ENCODE measurements around the gene SPAG4.

SPAG4 gene, protein sequence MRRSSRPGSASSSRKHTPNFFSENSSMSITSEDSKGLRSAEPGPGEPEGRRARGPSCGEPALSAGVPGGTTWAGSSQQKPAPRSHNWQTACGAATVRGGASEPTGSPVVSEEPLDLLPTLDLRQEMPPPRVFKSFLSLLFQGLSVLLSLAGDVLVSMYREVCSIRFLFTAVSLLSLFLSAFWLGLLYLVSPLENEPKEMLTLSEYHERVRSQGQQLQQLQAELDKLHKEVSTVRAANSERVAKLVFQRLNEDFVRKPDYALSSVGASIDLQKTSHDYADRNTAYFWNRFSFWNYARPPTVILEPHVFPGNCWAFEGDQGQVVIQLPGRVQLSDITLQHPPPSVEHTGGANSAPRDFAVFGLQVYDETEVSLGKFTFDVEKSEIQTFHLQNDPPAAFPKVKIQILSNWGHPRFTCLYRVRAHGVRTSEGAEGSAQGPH

DNA sequence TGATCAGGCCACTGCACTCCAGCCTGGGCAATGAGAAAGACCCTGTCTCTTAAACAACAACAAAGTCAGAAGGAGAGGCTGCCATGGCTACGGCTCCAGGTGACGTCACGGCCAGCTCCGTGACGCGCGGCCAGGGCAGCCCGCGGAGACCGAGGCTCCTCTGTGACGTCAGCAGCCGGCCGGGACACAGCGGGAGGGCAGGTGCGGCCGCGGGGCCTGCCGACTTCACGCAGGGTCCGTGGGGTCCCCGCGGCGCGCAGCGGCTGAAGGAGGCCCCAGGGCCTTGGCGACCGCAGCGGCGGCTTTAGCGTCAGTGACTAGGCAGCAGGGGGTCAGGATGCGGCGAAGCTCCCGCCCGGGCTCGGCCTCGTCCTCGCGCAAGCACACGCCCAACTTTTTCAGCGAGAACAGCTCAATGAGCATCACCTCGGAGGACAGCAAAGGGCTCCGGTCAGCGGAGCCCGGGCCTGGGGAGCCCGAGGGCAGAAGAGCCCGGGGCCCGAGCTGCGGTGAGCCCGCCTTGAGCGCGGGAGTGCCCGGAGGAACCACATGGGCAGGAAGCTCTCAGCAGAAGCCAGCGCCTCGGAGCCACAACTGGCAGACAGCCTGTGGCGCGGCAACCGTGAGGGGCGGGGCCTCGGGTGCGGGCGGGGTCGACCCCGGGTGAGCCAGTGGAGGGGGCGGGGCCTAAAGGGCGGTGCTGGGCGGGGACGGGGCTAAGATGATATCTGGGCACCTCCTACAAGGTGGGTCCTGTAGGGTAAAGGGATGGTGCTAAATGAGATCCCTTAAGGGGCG, at the start of gene SPAG4:
Gene SPAG4, plus strand, starts transcription at position 163 of the 798 bp plus-strand sequence. Its CDS starts 175 bp downstream, at position 338.
- DNase-seq (ENCODE audit: low read depth), result no peak

DNA sequence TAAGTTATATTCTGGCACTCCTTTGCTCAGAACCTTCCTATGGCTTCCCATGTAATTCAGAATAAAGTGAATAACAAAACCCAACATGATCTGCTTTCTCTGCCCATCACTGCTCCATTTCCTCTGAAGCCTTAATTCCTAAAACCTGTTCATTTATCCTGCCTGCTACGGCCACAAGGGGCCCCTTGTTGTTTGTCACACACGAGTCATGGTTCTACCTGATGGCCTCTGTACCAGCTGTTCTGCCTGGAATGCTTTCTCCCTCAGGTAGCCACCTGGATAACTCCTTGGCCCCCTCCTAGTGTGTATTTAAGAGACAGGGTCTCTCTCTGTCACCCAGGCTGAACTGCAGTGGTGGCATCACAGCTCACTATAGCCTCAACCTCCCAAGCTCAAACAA, 47.0 kb upstream of the SPAG4 start:
- DNase-seq (ENCODE audit: low read depth), result no peak

DNA sequence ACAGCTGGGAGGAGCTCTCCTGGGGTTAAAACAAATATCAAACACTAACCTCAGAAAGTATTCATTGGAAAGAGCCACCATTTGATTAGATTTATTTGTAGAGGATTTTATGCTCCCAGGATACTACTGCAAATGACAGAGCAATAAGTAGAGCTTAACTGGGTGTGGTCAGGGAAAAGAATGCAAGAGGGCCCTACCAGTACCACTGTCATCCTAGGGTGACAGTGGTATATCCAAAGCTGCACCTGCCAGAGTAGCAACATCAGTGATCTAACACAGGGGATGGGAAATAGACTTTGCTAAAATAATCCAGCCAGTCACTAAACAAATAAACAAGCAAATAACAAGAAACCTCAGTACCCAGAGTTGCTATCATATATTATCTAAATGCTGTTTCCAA, 44.1 kb upstream of the SPAG4 start:
- DNase-seq (ENCODE audit: low read depth), result no peak

DNA sequence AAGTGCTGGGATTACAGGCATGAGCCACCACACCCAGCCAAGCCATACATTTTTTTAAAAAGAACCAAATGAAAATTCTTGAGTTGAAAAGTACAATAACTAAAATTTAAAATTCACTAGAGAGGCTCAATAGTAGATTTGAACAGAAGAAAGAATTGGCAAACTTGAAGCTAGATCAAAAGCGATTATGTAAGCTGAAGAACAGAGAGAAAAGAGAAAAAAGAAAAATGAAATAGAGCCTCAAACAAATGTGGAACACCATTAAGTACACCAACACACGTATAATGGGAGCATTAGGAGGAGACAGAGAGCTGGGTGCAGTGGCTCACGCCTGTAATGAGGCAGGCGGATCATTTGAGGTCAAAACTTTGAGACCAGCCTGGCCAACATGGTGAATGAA, 42.8 kb upstream of the SPAG4 start:
- no peak for DNase-seq (ENCODE audit: low read depth)

DNA sequence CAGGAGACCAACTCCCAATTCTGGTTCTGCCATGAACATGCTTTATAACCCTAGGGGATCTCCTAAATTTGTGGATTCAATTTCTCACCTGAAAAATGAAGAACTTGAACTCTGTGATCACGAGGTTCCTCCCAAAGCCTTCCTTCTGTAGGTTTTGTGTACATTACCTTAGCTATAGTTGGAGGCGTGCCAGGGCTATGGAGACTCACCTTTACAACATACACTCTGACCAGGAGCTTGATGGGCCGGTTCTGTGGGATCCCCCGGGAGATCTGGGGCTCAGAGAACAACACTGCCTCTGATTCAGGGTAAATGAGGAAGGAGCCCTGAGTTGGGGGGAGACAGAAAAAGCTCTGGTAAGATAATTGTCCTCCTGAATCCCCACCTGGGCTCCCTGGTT, 39.7 kb upstream of the SPAG4 start:
- DNase-seq (ENCODE audit: low read depth), result no peak

DNA sequence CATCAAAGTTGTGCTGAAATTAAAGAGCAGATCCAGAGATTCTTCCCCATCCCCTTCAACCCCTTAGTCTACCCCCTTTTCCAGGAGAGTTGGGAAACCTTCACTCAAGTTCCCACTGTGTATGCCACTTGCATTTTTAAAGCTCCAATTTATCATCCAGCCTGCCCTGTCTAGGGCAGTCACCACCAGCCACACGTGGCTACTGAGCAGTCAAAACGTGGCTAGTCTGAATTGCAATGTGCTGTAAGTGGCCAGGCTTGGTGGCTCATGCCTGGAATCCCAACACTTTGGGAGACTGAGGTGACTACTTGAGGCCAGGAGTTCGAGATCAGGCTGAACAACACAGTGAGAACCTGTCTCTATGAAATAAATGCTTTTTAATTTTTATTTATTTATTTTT, 38.8 kb upstream of the SPAG4 start:
- no peak for DNase-seq (ENCODE audit: low read depth)

DNA sequence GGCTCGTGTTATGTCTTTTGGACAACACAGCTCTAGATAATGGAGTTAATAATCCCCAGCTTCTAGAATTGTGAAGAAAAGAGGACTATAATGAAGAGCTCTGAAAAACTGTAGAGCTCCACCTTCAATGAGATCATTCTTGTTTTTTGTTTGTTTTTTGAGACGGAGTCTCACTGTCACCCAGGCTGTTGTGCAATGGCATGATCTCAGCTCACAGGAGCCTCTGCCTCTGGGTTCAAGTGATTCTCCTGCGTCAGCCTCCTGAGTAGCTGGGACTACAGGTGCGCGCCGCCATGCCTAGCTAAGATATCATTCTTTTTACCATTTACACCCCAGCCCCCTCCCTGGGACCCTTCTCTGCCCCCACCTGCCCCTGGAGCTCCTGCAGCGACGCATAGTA, 37.2 kb upstream of the SPAG4 start:
- no peak for DNase-seq (ENCODE audit: low read depth)

DNA sequence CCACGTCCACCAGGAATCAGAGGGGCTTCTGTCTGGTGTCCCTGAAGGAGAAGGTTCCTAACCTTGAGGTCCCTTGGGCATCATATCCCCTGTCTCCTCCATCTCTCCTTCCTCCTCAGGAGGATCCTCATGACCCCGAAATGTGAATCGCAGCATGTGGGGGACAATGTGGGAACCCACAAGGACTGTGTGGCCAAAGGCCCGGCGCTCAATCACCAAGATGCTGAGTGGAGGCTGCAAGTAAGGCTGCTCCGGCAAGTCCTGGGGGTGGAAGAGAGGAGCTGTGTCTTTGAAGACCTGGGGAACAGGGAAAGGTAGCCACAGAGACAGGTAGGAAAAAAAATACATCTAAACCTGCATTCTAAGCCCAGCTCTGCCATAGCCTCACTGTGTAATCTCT, 36.4 kb upstream of the SPAG4 start:
- no peak for DNase-seq (ENCODE audit: low read depth)

DNA sequence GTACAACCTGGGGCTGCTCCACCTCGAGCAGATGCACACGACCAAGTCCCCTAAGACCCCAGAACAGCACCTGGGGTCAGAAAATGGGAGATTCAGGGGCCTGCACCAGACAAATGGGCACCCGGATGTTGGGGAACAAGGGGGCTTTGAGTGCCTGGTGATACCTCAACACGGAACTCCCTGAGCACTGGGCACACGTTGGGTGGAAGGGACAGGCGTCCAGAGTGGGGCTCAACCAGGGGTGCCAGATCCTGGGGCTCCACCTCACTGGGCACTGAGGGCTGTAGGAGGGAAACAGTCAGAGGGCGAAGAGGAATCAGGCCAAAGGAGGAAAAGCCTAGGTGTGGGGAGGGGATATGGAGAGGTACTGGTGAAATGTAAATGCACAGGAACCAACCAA, 33.5 kb upstream of the SPAG4 start:
- DNase-seq (ENCODE audit: low read depth), result no peak

DNA sequence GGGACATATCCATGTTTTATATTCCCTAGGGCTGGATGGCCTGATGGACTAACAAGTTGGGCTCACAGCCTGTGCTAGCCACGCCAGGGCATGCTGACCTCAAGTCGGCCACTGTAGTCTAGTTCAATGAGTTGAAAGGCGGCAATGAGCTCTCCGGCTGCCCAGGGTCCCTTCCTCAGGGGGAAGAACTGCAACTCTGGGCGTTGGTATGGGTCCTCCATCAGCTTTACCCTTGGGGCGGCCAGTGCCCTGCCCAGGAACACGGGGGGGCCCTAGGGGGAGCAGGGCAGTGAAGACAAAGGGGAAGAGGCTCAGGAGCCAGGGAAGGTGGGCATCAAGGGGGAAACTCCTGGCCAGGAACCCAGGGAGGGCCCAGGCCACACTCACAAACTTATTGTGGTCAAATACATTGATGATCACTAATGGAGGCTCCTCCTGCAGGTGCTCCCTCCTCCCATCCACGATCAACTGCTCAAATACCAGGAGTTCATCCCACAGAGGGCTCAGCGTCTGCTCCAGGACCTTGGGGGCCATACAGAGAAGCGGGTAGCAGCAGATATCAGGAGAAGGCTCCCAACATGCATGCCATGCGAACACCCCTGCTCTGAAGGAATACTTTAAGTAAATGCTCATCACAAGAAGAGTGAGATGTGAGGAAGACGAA, 32.8 kb upstream of the SPAG4 start:
- no peak for DNase-seq (ENCODE audit: low read depth)

DNA sequence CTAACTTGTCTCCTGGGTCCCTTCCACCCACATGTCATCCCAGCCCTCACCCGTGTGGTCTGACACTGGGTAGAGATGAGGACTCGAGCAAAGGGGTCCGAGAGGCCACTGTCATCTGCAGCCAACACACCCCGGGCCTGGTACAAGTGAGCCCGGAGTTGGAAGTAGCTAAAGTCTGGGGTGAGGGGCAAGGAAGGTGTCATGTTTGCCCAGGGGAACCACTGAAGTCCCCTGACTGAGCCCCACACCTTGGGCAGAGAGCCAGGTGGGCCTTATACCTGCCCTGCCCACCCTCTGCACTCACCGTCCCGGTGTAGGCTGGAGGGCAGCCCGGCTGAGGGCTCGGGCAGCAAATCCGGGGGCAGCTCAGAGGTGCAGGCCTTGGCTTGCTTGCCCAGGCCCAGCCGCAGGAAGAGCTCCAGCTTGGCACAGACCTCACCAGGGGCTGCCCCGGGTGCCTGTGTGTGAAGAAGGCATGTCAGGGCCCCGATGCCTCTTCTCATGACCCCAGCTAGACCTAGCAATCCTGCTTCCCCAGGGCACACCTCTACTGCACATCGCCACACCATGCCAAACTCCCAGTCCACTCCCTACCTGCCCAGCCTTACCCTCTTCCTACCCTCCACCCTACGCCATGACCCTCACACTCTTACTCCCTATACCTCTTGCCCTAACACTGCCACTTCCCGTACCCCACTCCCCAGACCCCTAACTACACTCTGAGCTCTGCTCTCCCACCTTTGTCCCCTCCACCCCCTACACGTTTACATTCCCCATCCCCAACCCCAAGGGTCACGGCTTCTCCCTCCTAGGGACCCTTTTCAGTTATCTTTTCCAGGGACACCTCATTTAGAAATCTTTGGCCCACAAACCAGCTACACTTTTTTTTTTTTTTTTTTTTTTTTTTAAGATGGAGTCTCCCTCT, 31.7 kb upstream of the SPAG4 start:
- DNase-seq (ENCODE audit: low read depth), result no peak

DNA sequence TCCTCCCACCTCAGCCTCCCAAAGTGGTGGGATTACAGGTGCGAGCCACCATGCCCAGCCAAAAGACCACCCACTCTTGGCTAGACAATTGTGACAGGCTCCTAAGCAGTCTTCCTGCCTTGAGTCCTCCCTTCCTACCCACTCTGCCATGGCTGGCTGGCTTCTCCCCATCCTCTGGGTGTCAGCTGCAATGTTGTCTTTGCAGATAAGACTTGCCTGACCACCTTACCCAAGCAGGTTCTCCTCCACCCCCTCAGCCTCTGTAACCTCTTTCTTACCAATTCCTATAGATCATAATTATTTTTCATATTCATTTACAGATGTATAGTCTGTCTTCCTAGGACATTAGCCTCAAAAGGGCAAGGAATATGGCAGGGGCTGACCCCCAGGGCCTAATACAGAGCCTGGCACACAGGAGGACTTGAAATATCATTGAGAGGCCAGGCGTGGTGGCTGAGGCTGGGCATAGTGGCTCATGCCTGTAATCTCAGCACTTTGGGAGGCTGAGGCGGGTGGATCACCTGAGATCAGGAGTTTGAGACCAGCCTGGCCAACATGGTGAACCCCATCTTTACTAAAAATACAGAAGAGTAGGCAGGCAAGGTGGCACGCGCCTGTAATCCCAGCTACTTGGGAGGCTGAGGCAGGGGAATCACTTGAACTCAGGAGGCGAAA, 28.7 kb upstream of the SPAG4 start:
- no peak for DNase-seq (ENCODE audit: low read depth)

DNA sequence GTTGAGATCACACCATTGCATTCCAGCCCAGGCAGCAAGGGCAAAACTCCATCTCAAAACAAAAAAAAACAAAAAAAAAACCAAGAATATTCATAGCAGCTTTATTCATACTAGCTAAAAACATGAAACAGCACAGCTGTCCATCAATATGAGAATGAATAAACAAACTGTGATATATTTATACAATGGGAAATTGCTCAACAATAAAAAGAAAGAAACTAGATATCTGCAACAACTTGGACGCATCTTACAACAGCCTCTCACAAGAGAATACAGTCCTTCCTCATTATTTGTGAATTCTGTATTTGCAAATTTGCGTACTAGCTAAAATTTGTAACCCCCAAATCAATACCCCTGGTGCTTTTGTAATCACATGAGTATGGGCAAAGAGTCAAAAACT, 28.2 kb upstream of the SPAG4 start:
- DNase-seq (ENCODE audit: low read depth), result no peak

DNA sequence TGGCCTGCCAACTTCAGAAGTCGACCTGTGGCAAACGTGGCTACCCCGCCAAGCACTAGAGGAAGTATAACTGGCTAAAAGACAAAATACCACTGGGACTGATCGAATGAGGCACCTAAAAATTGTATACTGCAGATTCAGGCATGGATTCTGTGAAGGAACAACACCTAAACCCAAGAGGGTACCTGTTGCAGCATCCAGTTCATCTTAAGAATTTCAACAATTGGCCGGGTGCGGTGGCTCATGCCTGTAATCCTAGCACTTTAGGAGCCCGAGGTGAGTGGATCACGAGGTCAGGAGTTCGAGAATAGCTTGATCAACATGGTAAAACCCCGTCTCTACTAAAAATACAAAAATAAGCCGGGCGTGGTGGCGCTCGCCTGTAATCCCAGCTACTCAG, 27.2 kb upstream of the SPAG4 start:
- no peak for DNase-seq (ENCODE audit: low read depth)

DNA sequence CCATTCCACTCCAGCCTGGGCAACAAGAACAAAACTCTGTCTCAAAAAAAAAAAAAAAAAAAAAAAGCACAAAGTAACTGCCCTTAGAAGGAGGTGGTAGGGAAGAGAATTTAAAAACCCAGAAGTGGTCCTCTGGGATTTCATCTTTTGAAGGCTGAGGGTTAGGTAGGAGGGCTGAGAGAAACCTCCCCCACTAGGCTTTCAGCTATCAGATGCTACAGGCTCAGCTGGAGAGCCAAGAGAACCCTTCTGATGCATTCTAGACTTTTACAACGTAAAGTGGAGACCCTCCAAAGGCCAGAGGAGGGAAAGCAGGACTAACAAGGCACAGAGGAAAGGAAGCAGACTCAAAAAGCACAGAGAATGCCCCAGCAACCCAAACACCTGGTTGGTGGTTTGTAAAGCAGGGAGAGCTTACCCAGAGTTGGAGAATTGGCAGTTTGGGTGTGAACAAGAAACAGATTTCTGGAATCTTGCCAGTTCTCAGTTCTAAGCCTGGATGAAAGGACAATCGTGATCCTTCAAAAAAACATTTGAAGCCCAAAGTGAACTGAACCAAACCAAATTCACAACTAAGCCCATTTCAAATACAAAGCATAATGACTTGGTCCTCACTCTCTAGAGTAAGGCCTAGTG, 23.2 kb upstream of the SPAG4 start:
- no peak for DNase-seq (ENCODE audit: low read depth)

DNA sequence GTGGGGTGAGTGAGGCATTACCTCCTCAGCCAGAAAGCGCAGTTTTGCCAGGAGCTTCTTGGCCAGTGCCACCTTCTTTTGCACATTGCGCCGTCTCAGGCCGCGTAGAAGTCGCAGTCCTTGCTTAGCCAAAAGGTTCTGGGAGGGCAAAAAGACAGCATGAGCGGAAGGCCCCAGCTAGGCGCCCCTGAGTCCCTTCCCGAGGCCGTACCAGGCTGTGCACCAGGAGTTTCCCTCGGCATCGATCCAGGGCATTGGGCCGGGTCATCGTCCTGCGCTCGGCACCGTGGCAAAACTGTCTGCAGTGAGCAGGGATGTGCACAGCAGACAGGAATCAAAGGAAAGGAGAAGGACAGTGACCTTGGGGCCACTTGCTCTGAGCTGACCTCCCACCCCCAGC, 20.2 kb upstream of the SPAG4 start:
- DNase-seq (ENCODE audit: low read depth), result no peak

DNA sequence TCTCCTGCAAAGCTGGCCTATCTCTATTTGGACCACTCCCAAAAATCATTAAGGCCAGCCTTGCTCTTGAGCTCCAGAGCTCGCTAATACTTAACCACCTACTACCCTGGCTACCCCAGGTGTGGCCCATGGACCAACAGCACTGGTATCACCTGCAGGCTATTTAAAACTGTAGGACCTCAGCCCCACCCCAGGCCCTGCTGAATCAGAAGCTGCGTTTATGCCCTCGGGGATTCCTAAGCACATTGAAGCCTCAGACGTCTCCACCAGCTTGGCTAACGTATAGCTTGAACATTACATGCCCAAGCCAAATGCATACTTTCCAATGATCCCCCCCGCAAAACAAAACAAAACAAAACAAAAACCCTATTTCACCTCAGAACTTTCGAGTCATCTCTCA, 19.7 kb upstream of the SPAG4 start:
- DNase-seq (ENCODE audit: low read depth), result no peak

DNA sequence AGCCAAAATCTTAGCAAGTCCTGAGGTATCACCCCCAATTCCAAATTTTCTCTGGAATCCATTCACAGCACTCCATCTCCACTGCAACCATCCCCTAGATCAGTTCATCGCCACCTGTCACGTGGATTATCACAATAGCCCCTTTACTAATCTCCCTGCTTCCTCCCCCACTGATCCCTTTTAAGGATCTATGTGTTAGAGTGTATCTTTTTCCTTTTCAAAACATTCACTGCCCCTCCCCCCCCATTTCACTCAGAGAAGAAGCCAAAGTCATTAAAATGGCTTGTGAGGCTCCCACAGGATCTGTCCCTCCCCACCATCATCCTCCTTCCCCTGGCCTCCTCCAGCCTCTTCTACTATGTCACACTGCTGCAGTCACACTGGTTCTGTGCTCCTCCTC, 18.4 kb upstream of the SPAG4 start:
- no peak for DNase-seq (ENCODE audit: low read depth)

DNA sequence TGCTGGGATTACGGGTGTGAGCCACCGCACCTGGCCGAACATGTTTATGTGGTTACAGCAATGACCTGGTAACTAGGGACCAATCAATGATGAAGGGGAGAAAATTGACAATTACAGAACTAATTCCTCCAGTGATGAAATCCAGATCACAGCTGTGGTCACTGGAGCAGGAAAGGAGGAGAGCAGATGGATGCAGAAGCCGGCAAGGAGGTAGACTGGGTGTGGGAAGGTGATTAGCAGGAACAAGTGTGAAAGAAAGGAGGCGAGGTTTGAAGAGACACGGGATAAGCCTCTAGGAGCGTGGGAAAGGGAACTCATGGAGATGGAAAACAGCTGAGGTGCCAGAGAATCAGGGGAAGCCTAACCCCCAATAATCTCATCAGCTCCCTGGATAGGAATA, 17.2 kb upstream of the SPAG4 start:
- DNase-seq (ENCODE audit: low read depth), result no peak

DNA sequence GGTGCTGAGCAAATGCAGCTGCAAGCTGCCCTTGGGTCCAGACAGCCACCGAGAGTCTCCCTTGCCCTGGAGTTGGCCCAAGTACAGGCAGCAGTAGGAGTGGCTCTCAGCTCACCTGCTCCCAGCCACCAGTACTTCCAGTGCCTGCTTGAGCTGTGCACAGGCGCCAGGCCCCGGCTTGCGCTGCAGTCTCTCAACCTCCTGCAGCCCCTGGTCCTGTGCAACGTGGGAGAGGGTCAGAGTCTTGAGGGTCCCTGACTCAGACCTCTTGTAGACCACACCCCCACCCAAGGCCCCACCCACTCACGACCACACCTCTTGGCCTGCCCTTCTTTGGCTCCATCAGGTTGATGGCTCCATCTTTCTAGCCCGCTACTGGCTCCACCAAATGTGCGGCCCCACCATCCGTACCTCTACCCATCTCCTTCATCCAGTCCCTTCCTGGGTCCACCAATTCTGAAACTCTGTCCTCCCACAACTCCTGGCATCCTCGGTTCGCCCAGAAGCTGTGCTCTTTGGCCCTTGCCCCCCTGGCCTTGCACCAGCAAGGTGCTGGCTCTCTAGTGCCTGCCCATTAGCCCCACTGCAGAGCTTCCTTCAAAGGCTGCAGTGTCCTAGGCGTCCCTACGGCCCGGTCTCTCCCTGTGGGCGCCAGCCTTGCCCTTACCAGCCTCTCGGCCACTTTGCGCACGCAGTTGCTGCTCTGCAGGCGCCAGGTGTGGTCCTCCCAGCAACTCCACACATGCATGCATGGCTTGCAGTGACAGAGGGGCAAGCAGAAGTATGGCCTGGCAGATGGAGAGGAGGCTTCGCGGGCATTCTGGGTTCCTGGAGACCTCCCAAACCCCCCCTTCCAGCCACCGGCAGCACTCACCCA, 16.5 kb upstream of the SPAG4 start:
- DNase-seq (ENCODE audit: low read depth), result no peak
